Osteocyte (in vitro differentiated cells): ENCODE measurements around the gene PRKN. TPM values are rescaled to one million over a fixed set of nuclear protein-coding genes. Genes with fewer than 3 reads are reported as not detected.

Experiments used
- DNase-seq: peaks from one replicate; pipeline ENCODE4 v3.0.0; 2021; ENCODE audit warnings: mixed read lengths; ENCODE audit not compliant: unreplicated experiment; ENCODE audit errors: extremely low spot score
- H3K27ac Mint-ChIP-seq: one replicate; pipeline ENCODE4 v1.8.0; 2021; ENCODE audit warnings: mild to moderate bottlenecking, mixed read lengths; ENCODE audit not compliant: unreplicated experiment
- H3K27me3 Mint-ChIP-seq: one replicate; pipeline ENCODE4 v1.8.0; 2021; ENCODE audit warnings: mixed read lengths; ENCODE audit not compliant: unreplicated experiment
- H3K36me3 Mint-ChIP-seq: one replicate; pipeline ENCODE4 v1.8.0; 2021; ENCODE audit warnings: mixed read lengths; ENCODE audit not compliant: unreplicated experiment
- H3K4me1 Mint-ChIP-seq: one replicate; pipeline ENCODE4 v1.8.0; 2021; ENCODE audit warnings: mixed read lengths; ENCODE audit not compliant: unreplicated experiment
- H3K4me3 Mint-ChIP-seq: one replicate; pipeline ENCODE4 v1.8.0; 2021; ENCODE audit warnings: mild to moderate bottlenecking, moderate library complexity, mixed read lengths; ENCODE audit not compliant: unreplicated experiment
- H3K9me3 Mint-ChIP-seq: one replicate; pipeline ENCODE4 v1.8.0; 2021; ENCODE audit warnings: mixed read lengths; ENCODE audit not compliant: unreplicated experiment
- CTCF ChIP-seq: fragments of 200-600 bp; sonication (generic); IDR thresholded peaks from 2 replicates; pipeline ENCODE4 v1.5.0; 2021; ENCODE audit warnings: antibody characterized with exemption, mild to moderate bottlenecking, moderate library complexity
- total RNA-seq: library from RNA; stranded (reverse); gene quantifications from 2 replicates; pipeline ENCODE4 v1.2.1, GENCODE V29; 2021

PRKN gene
- total RNA-seq, 1 donor from 2014 or later = 13.4 TPM

- no peak for DNase-seq
- H3K4me3 Mint-ChIP-seq = no peak overlapping the region
- H3K4me1 Mint-ChIP-seq = peaks cover 3% of the 10 kb centered on the region
- no peak overlapping the region for H3K27ac Mint-ChIP-seq
- no peaks in the 10 kb centered on the region for H3K36me3 Mint-ChIP-seq
- TF ChIP-seq CTCF = no peak
- no peaks in the 10 kb centered on the region for H3K27me3 Mint-ChIP-seq
- H3K9me3 Mint-ChIP-seq = peaks cover 4% of the 10 kb centered on the region
Observed at GRCh38 chr6:162198925-162199324, 528.6 kb downstream of the PRKN start.

GRCh38 chr6:162198076-162198475, 529.5 kb downstream of the PRKN start:
- H3K36me3 Mint-ChIP-seq = peaks cover 5% of the 10 kb centered on the region
- no peak overlapping the region for H3K4me3 Mint-ChIP-seq
- H3K9me3 Mint-ChIP-seq = peaks cover 7% of the 10 kb centered on the region
- H3K27ac Mint-ChIP-seq = no peak overlapping the region
- no peak for TF ChIP-seq CTCF
- H3K4me1 Mint-ChIP-seq = no peaks in the 10 kb centered on the region
- DNase-seq = no peak
- no peaks in the 10 kb centered on the region for H3K27me3 Mint-ChIP-seq

- Mint-ChIP-seq H3K36me3 (peaks cover 5% of the 10 kb centered on the region), H3K27ac (no peak overlapping the region), H3K4me3 (no peak overlapping the region), H3K27me3 (no peaks in the 10 kb centered on the region), H3K4me1 (peaks cover 6% of the 10 kb centered on the region), H3K9me3 (peaks cover 7% of the 10 kb centered on the region)
- no peak for TF ChIP-seq CTCF
- no peak for DNase-seq
Observed at GRCh38 chr6:162195441-162195840, 532.1 kb downstream of the PRKN start.

- H3K36me3 Mint-ChIP-seq = peaks cover 5% of the 10 kb centered on the region
- no peak for TF ChIP-seq CTCF
Observed at GRCh38 chr6:162190981-162191380, 536.6 kb downstream of the PRKN start.

GRCh38 chr6:162187168-162187935, 540.2 kb downstream of the PRKN start:
- H3K36me3 Mint-ChIP-seq = no peaks in the 10 kb centered on the region
- no peak overlapping the region for H3K4me3 Mint-ChIP-seq
- TF ChIP-seq CTCF = no peak

More at GRCh38 chr6:162190981-162191380, 536.6 kb downstream of the PRKN start:
- Mint-ChIP-seq H3K9me3 (peaks cover 9% of the 10 kb centered on the region), H3K4me1 (peaks cover 20% of the 10 kb centered on the region), H3K27me3 (no peaks in the 10 kb centered on the region), H3K27ac (no peak overlapping the region), H3K4me3 (no peak overlapping the region)
- DNase-seq = no peak

More at GRCh38 chr6:162187168-162187935, 540.2 kb downstream of the PRKN start:
- no peaks in the 10 kb centered on the region for H3K27me3 Mint-ChIP-seq
- H3K27ac Mint-ChIP-seq = no peak overlapping the region
- peaks cover 23% of the 10 kb centered on the region for H3K4me1 Mint-ChIP-seq
- DNase-seq = no peak
- H3K9me3 Mint-ChIP-seq = peaks cover 6% of the 10 kb centered on the region
